Measurements from ENCODE around the gene TSPAN32. TPM values are rescaled to one million over a fixed set of nuclear protein-coding genes. Genes with fewer than 3 reads are reported as not detected.

Gene TSPAN32
- total RNA-seq, 2 donors from 2014 or later, result not detected

DNA sequence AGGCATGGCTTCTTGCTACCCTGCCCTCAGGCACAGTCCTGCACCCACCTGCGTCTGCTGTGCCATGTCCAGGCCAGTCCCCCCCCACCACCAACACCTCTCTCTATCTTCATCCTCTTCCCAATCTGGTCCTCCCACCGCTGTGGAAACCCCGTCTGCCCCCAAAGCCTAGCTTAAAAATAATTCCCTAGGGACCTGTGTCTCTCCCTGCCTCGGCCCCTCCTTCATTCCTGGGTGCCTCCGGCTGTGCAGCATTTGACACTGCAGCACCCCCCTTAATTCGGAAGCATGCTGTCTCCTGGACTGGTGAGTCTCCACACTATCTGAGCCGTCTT lies 28.9 kb upstream of the TSPAN32 start:
- Mint-ChIP-seq H3K27ac (no peak overlapping the region), H3K27me3 (ENCODE audit: insufficient read depth) (peaks cover 77% of the 10 kb centered on the region), H3K4me1 (no peaks in the 10 kb centered on the region), H3K9me3 (peaks cover 4% of the 10 kb centered on the region), H3K4me3 (no peak overlapping the region), H3K36me3 (ENCODE audit: low read depth) (no peaks in the 10 kb centered on the region)
- Histone ChIP-seq H3K4me1 (ENCODE audit: control insufficient read depth, insufficient read depth, low read length) (no peaks in the 10 kb centered on the region), H3K36me3 (ENCODE audit: control insufficient read depth, insufficient read depth, low read length) (no peaks in the 10 kb centered on the region), H3K9me3 (ENCODE audit: control insufficient read depth, low read length) (no peaks in the 10 kb centered on the region), H3K27me3 (ENCODE audit: control insufficient read depth, insufficient read depth, low read length, poor library complexity, severe bottlenecking) (peaks cover 77% of the 10 kb centered on the region), H3K4me3 (ENCODE audit: low read length) (no peak overlapping the region), H3K9ac (ENCODE audit: extremely low read depth, low read length, poor library complexity, severe bottlenecking) (no peak overlapping the region), H3K27ac (ENCODE audit: low read depth, low read length) (no peak overlapping the region)
- TF ChIP-seq, protein P1, sequence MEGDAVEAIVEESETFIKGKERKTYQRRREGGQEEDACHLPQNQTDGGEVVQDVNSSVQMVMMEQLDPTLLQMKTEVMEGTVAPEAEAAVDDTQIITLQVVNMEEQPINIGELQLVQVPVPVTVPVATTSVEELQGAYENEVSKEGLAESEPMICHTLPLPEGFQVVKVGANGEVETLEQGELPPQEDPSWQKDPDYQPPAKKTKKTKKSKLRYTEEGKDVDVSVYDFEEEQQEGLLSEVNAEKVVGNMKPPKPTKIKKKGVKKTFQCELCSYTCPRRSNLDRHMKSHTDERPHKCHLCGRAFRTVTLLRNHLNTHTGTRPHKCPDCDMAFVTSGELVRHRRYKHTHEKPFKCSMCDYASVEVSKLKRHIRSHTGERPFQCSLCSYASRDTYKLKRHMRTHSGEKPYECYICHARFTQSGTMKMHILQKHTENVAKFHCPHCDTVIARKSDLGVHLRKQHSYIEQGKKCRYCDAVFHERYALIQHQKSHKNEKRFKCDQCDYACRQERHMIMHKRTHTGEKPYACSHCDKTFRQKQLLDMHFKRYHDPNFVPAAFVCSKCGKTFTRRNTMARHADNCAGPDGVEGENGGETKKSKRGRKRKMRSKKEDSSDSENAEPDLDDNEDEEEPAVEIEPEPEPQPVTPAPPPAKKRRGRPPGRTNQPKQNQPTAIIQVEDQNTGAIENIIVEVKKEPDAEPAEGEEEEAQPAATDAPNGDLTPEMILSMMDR (conservative IDR thresholded peaks at IDR 0.05), result no peak
- 86 to 100% methylated on average over 6 to 7 of the region's 7 CpGs for WGBS, 2 experiments (ENCODE audit: insufficient coverage in 1 of 2, insufficient read length in 1 of 2)
- DNase-seq, result no peak

DNA sequence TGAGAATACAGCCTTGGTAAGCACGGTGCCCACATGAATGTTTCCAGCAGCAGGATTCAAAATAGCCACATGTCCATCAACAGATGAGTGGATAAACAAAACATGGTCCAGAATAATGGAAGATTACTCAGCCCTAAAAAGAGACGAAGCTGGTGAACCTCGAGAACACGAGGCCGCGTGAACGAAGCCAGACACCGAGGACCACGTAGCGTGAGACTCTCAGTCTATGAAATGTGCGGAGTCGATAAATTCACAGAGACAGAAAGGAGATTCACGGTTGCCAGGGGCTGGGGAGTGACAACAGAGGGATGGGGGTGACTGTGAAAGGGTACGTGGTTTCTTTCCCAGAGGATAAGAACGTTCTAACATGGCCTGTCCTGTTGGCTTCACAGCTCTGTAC lies 28.5 kb upstream of the TSPAN32 start:
- H3K27ac Mint-ChIP-seq, result no peak overlapping the region
- H3K4me3 Mint-ChIP-seq, result no peak overlapping the region
- H3K27me3 Mint-ChIP-seq (ENCODE audit: insufficient read depth), result peaks cover 73% of the 10 kb centered on the region
- no peaks in the 10 kb centered on the region for H3K4me1 ChIP-seq (ENCODE audit: control insufficient read depth, insufficient read depth, low read length)
- H3K9me3 Mint-ChIP-seq, result peaks cover 4% of the 10 kb centered on the region
- DNase-seq, result no peak
- H3K4me1 Mint-ChIP-seq, result no peaks in the 10 kb centered on the region
- no peaks in the 10 kb centered on the region for H3K36me3 Mint-ChIP-seq (ENCODE audit: low read depth)
- no peak overlapping the region for H3K9ac ChIP-seq (ENCODE audit: extremely low read depth, low read length, poor library complexity, severe bottlenecking)
- TF ChIP-seq, protein P1 (conservative IDR thresholded peaks at IDR 0.05), result no peak
- no peak overlapping the region for H3K27ac ChIP-seq (ENCODE audit: low read depth, low read length)
- H3K4me3 ChIP-seq (ENCODE audit: low read length), result no peak overlapping the region
- H3K36me3 ChIP-seq (ENCODE audit: control insufficient read depth, insufficient read depth, low read length), result no peaks in the 10 kb centered on the region
- H3K27me3 ChIP-seq (ENCODE audit: control insufficient read depth, insufficient read depth, low read length, poor library complexity, severe bottlenecking), result peaks cover 77% of the 10 kb centered on the region
- H3K9me3 ChIP-seq (ENCODE audit: control insufficient read depth, low read length), result no peaks in the 10 kb centered on the region
- 90 to 91% methylated on average over 13 to 15 of the region's 15 CpGs for WGBS, 2 experiments (ENCODE audit: insufficient coverage in 1 of 2, insufficient read length in 1 of 2)

DNA sequence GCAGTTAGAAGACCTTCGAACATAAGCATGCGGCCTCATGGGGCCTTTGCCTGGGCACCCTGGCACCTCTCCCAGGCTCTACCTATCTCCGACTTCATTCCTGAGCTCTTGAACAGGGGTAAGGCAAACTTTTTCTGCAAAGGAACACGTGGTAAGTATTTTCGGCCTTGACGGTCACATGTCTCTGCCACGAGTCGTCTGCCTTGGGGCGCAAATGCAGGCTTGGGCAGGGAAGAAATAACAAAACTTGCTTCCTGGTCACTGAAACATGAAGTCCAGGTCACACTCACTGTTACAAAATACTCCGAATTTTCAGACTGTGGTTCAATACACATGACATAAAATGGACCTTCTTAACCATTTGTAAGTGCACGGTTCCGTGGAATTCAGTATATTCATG lies 28.0 kb upstream of the TSPAN32 start:
- no peaks in the 10 kb centered on the region for H3K4me1 Mint-ChIP-seq
- DNase-seq, result no peak
- 88 to 93% methylated on average over 12 of the region's 12 CpGs for WGBS, 2 experiments (ENCODE audit: insufficient coverage in 1 of 2, insufficient read length in 1 of 2)
- H3K4me3 Mint-ChIP-seq, result no peak overlapping the region
- H3K4me1 ChIP-seq (ENCODE audit: control insufficient read depth, insufficient read depth, low read length), result no peaks in the 10 kb centered on the region
- H3K9ac ChIP-seq (ENCODE audit: extremely low read depth, low read length, poor library complexity, severe bottlenecking), result no peak overlapping the region
- H3K4me3 ChIP-seq (ENCODE audit: low read length), result no peak overlapping the region
- H3K9me3 ChIP-seq (ENCODE audit: control insufficient read depth, low read length), result no peaks in the 10 kb centered on the region
- peaks cover 76% of the 10 kb centered on the region for H3K27me3 ChIP-seq (ENCODE audit: control insufficient read depth, insufficient read depth, low read length, poor library complexity, severe bottlenecking)
- no peak overlapping the region for H3K27ac Mint-ChIP-seq
- H3K9me3 Mint-ChIP-seq, result peaks cover 4% of the 10 kb centered on the region
- H3K27ac ChIP-seq (ENCODE audit: low read depth, low read length), result no peak overlapping the region
- no peaks in the 10 kb centered on the region for H3K36me3 ChIP-seq (ENCODE audit: control insufficient read depth, insufficient read depth, low read length)
- peaks cover 69% of the 10 kb centered on the region for H3K27me3 Mint-ChIP-seq (ENCODE audit: insufficient read depth)
- H3K36me3 Mint-ChIP-seq (ENCODE audit: low read depth), result no peaks in the 10 kb centered on the region
- TF ChIP-seq, protein P1 (conservative IDR thresholded peaks at IDR 0.05), result no peak
